Measurements from ENCODE around the gene CNTN4.

The CNTN4 gene

DNA sequence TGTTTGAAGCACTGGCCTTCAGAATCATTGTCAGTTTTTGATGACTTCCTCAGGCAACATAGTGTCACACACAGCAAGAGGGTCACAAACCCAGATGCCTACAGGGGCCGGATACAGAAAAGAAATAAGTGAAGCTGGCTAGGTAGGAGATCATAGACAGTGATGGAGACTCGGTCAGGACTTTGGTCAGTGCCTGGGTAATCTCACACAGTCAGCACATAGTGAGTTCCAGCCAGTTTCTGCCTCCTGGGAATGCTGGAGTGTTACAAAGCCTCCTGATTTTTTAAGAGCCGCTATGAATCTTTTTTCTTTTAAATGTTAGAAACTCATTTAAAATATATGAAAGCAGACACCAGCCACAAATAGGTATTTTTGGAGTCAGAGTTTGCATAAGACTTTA, 612.4 kb downstream of the CNTN4 start:
- in situ Hi-C loops (cut with MboI; ENCODE audit: low sequenced_read_pairs, unreplicated experiment) = no loop called here
- no peak for DNase-seq (ENCODE audit: low spot score)
- no peak for TF ChIP-seq CTCF (IDR thresholded peaks at IDR 0.05; ENCODE audit: borderline replicate concordance, control extremely low read depth, extremely low read depth, insufficient read depth, missing control alignments)

DNA sequence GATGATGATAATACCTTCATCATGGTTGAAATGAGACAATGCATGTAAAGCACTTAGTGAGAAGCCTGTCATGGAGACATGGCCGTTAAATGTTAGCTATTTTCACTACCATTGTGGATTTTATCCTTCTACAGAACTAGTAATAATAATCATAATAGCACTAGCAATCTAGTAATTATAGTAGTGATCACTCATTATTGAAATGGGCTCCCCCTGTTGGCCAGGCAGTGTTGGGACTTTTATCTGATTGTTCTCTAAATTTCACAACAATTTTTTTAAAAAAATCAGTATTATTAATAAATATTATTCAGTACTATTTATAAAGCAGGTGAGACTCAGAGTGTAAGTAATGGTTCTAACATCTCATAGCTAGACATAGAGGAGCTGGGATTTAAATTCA, 615.3 kb downstream of the CNTN4 start:
- in situ Hi-C loops (cut with MboI; ENCODE audit: low sequenced_read_pairs, unreplicated experiment) = no loop called here
- DNase-seq (ENCODE audit: low spot score) = no peak
- TF ChIP-seq CTCF (IDR thresholded peaks at IDR 0.05; ENCODE audit: borderline replicate concordance, control extremely low read depth, extremely low read depth, insufficient read depth, missing control alignments) = peak; percentile 13

GRCh38 chr3:2714834-2715233, 616.2 kb downstream of the CNTN4 start:
- no peak for DNase-seq (ENCODE audit: low spot score)
- in situ Hi-C loops (cut with MboI; ENCODE audit: low sequenced_read_pairs, unreplicated experiment) = no loop called here
- TF ChIP-seq CTCF (IDR thresholded peaks at IDR 0.05; ENCODE audit: borderline replicate concordance, control extremely low read depth, extremely low read depth, insufficient read depth, missing control alignments) = no peak

GRCh38 chr3:2727101-2727500, 628.4 kb downstream of the CNTN4 start:
- no peak for TF ChIP-seq CTCF (IDR thresholded peaks at IDR 0.05; ENCODE audit: borderline replicate concordance, control extremely low read depth, extremely low read depth, insufficient read depth, missing control alignments)
- in situ Hi-C loops (cut with MboI; ENCODE audit: low sequenced_read_pairs, unreplicated experiment) = no loop called here
- no peak for DNase-seq (ENCODE audit: low spot score)

- DNase-seq (ENCODE audit: low spot score) = no peak
- TF ChIP-seq CTCF (IDR thresholded peaks at IDR 0.05; ENCODE audit: borderline replicate concordance, control extremely low read depth, extremely low read depth, insufficient read depth, missing control alignments) = no peak
- in situ Hi-C loops (cut with MboI; ENCODE audit: low sequenced_read_pairs, unreplicated experiment) = no loop called here
These were observed 629.1 kb downstream of the CNTN4 start for GRCh38 chr3:2727610-2728318.

DNA sequence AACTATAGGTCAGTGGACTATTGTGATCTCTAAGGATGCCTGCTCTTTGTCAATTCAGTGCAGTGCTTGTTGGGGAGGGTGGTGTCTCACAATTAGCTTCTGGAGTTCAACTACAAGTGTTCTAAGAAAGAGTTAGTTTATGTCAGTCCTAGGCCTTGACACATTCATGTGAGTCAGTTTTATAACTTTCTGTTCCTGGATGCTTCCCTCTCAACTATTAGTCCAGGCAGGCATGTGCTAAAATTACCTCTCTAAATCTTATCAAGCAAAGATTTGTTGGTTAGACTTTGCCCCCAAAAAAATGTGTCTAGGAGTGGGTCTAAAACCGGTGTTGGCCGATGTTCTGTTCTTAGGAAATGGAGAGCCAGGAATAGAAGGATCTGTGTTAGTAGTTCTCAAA, 633.2 kb downstream of the CNTN4 start:
- DNase-seq (ENCODE audit: low spot score) = no peak
- TF ChIP-seq CTCF (IDR thresholded peaks at IDR 0.05; ENCODE audit: borderline replicate concordance, control extremely low read depth, extremely low read depth, insufficient read depth, missing control alignments) = no peak
- in situ Hi-C loops (cut with MboI; ENCODE audit: low sequenced_read_pairs, unreplicated experiment) = no loop called here
